NCI-H2029 treated with DMSO at 0.1 percent for 48 hours (cell line): Measurements from ENCODE around the gene IPO9.

ENCODE experiments used
- DNase-seq: peaks from one replicate; lab custom pipeline; 2025; lab: John Stamatoyannopoulos, UW

IPO9 gene

DNA sequence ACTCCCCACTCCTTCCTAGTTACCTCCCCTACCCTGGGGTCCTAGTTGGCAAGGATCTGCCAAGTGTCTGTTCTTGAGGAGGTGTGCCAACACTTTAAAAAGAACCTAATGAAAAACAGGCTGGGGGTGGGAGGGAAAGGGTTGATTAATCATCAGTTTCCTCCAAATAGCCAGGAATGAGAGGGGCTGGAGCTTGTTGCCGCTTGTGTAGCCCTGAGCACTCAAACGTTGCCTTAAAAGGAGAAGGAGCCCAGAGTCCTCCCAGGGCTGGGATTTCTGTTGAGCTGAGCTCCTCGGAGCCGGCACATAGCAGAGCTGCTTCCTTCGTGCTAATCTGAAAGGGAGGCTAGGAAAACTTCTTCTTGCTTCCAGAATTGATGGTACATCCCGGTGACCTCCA lies 75.6 kb downstream of the IPO9 start:
- no peak for DNase-seq

DNA sequence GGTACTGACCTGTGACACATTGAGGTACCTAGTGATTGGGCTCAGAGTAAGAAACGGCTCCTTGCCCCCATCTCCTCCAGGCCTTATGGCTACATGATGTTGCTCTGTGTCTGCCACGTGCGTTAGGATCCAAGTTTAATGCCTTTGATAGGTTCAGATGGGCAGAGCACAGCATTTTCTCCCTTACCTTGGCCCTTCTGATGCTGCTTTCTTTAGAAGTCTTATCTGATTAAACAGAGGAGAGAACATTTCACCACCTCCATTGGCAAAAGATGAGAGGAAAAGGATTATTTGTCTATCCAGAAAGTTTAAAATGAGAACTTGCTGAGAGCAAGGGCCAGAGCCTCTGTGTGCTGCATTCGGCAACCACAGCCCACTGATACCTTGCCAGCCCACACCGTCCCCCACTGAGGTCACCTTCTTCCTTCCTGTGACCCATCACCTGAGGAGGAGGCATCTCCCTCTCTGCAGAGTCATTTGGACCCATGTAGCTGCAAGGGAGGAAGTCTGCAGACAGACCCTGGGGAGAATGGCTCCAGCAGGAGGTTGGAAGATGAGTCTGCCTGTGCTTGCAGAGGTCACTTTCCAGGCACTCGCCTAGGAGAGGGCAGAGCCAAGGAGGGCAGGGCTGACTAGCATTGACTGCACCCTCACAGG lies 76.4 kb downstream of the IPO9 start:
- no peak for DNase-seq

DNA sequence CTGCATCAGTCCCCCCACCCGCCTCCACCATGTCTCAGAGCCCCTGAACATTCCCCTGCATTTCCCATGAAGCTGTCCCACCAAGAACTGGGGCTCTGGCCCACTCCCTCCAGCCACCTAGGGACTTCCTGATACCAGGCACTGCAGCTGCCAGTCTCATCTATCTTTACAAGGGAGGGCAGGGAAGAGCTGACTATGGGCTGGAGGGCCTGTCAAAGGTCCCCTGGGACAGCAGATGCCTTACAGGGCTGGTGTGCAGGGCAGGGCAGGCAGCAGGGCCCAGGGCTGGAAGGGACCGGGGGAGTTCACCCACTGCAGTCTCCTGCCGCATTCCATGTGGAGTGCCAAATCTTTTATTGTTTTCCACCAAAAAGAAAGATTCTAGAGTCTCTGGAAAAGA lies 77.4 kb downstream of the IPO9 start:
- no peak for DNase-seq

DNA sequence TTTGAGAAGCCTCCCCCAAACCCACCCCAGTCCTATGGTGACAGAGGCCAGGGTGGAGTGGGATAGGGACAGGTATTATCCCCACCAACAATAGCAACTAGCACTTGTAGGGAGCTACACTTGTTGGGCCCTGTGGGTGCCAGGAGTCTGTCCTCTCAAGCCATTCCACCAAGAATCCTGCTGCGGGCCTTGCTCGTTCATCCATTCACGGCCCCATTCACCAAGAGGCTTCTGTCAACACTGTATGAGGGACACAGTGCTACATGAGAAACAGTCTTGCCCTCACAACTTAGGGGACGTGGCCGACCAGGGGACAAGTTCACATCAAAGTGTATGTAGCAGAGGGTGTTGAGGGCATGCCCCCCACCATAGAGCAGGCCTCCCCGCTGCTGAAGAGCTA lies 78.7 kb downstream of the IPO9 start:
- DNase-seq: no peak

DNA sequence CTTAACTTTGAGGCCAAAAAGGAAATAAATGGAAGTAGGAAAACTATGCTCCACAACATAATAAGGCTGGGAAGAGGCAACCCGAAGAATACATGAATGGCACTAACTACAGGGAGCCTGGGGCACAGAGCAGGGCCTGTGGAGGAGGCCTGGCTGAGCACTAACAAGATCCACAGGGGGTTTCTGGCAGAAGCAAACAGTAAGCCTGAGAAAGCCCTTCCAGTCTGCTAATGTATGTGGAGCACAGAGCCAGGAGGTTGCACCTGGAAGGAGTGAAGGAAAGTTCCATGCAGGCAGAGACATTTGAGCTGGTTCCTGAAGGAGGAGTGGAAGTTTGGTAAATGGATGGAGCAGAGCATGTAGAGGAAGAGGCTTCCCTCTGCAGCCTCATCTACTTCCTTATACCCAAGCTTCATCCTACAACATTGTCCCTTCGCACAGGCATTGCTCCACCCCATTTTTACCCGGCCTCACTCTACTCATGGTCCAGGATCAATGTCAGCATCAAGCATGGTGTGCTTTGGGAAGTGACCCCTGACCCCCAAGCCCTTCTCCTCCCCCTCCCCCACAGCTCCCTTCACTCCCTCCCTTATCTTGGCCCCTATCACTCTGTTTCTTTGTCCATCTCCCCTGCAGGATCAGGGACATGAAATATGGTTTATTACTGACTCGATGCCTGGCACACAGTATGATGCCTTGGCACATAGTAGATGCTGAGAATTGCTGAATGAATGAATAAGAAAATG lies 83.0 kb downstream of the IPO9 start:
- DNase-seq: no peak

DNA sequence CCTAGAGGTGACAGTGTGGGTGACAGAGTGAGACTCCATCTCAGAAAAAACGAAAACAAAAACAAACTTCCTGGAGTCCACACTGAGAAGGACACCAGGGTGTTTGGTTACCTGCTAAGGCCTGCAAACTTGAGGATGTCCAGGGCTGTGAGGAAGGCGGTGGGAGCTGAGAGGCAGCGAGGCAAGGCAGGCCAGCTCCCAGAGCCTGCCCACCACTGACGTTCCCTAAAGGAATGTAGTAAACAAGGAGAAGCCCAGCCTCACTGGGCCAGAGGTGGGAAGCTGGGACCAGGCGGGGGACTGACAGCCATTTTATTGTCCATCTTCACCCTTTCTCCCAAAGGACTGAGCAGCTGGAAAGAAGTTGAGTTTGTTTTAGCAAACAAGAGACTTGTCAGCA lies 83.9 kb downstream of the IPO9 start:
- no peak for DNase-seq

DNA sequence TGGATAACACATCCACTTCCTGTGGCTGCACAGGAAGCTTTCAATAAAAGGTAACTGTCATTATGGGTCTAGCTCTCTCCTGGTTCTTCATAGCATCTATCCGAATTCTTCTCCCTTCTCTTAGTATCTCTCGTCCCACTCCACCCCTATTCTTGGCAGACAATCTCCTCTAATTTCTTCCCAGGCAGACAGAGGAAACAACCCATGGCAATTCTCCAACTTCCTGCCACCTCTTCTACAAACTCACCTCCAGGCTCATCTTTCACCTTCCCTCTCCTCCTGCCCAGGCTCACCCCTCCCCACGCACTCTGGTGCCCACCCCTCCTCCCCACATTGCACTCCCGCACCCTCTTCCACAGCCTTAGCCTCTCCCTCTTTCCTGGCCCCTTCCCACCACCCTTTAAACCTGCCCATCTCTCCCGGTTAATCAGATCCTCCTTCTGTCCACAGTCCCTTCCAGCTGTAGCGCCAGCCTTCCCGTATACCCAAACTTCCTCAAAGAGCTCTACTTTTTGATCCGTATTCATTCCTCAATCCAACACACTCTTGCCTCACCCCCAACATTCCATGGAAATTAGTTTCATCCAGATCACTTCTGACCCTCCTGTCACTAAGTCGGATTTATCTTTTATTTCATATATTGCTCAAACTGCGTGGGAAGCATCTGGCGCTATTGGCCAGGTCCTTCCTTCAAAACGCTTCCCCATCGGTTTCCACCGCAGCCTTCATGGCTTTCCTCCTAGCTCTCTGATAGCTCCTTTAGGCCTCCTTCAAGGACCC lies 85.7 kb downstream of the IPO9 start:
- no peak for DNase-seq

DNA sequence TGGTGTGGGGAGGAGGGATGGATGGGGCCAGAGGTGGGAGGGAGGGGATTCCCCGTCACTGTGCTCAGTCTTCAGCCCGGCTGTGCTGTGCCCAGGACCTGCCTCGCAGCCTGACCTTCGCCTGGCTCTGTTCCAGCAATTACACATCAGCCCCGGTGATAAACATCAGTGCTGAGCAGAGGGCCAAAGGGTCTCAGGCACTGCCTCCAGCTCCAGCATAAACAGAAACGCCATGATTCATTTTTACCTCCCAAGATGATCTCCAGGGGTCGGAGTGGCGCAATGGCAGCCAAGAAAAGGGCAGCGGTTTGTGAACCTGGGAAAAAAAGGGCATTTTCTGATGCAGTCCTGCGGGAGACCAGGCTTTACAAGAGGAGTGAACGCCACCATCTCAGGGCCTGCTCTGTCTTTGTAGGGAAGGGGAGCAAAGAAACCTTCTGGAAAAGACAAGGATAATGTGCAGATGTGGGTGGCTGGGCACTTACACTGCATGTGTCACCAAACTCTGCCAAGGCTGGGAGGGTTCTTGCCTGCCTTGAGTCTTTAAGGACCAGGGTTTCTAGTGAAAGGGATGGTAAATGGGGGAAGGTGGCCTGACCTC lies 87.8 kb downstream of the IPO9 start:
- DNase-seq: no peak

DNA sequence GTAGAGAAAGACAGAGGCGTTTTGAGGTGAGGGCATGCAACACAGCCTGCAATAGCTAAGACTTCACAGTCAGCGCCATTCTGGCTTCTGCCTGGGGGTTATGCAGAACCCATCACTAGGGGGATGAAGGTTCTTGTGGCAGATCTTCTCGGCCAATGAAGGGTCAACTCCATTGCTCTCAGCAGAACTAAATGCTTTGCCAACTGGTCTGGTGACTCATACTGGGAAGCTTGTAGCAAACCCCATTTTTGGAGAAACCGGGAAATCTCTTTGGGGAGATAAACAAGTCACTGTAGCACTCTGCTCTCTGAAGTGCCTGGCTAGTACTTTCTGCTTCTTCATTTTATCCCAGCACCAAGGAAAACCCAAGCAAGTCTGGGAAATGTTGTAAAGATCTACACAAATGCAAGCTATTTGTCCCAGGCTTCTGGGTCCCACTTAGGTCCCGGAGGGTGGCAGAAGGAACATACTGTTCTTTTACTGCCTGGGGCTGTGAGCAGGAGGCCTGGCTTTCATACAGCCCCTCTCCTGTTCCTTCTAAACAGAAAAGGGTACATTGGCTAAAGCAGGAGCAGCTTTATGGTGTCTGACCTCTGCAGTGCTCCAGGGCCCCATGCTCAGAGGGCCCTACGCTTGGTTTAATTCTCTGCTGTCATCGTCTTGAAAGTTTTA lies 88.5 kb downstream of the IPO9 start:
- no peak for DNase-seq

DNA sequence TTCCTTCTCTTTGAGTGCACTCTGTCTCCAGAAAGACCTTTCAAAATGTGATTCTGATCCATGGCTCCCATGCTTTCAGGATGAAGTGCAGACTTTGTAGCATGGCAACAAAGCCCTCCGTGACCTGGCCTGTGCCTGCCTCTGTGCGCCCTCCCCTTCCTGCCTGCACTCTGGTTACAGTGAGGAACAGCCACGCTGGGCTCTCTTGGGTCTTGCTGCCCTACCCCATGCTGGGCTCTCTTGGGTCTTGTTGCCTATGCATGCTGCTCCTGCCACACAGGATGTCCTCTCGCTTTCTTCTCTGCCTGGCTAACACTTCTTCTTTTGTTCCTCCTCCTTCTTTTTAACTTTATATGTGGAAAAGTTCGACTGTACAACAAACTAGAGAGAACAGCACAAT lies 89.4 kb downstream of the IPO9 start:
- DNase-seq: no peak

DNA sequence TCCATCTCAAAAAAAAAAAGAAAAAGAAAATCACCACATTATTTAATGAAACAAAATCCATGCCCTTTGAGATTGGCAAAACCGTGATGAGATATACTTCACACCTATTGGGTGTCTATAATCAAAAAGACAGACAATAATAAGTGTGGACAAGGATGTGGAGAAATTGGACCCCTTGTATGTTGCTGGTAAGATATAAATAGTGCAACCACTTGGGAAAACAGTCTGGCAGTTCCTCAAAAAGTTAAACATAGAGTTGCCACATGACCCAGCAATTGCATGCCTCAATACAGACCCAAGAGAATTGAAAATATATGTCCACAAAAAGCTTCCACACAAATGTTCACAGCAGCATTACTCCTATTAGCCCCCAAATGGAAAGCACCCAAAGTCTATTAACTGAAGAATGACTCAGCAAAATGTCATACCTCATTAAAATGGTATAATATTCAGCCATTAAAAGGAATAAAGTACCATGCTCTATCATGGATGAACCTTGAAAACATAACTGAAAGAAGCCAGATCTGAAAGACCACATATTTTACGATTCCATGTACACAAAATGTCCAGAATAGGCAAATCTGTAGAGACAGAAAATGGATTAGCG lies 93.1 kb downstream of the IPO9 start:
- DNase-seq: no peak

DNA sequence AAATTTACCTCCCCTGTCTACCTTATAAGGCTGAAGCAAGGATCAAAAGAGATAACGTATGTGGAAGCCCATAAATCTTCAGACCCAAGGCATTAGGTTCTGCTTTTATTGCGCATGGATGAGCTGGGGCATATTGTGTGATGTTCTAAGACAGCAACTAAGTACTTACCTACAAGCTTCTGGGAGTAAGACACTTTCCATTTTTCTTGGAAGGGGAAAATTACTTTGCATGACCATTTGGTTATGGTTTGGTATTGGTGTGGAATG lies 96.3 kb downstream of the IPO9 start:
- no peak for DNase-seq

DNA sequence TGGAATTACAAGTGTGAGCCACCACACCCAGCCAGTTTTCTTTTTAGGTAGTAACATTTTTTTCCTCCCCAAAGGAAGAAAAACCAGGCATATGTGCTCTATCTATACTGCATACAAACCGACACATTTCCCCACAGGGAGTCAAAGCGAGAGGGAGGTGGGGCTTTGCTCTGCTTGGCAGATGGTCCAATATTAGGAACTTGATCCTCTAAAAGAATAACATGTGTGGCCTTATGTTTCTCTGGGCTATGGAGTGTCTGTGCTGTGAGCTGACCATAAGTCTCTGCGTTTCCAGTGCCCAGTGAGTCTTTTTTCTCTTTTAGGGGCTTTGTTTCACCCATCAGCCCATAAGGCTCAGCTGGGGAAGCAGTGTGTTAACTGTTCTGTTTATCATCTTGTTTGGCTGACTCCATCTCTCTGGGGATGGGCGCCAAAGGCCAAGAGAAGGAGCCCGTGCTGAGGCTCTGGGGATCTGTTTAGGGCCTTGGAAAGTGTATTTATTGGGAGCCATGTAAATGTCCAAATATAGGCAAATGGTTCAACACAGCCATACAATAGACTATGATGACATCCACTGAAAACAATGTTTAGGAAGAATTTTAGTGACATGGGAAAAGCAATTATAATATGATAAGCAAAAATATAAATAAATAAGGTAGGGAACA lies 97.2 kb downstream of the IPO9 start:
- DNase-seq: no peak

DNA sequence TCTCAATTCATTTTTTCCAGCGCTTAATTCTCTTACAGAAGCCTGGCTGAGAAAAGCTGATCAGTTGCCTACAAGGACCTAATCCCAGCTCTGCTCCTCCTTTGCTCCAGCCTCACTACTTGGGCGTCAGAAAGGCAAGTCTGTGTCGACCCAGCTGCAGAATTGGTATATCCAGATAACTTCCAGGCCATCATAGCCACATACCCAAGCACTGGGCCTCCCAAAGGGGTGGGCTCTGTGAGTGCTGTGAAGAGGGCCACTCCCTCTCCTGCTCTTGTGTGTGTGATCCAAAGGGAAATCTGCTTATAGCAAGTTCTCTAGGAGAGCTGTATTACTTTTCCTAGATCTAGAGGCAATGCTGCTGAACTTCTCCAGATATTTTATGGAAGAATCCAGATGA lies 99.3 kb downstream of the IPO9 start:
- no peak for DNase-seq

DNA sequence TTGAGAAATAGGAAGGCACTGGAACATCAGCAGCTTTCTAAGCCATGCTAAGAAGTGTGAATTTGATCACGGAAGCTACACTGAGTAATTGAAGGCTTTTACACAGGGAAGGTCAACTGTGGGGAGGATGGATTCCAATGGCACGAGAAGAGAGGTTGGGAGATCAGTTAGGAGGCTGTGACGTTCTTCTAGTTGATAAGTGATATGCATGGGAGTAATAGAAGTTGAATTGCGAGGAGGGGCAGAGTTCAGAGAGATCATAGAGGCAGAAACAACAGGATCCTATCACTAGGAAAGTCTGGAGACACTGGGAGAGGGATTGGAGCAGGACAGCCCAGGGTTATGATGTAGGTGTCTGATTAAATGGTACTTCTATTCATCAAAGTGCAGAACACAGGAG lies 101.2 kb downstream of the IPO9 start:
- no peak for DNase-seq

DNA sequence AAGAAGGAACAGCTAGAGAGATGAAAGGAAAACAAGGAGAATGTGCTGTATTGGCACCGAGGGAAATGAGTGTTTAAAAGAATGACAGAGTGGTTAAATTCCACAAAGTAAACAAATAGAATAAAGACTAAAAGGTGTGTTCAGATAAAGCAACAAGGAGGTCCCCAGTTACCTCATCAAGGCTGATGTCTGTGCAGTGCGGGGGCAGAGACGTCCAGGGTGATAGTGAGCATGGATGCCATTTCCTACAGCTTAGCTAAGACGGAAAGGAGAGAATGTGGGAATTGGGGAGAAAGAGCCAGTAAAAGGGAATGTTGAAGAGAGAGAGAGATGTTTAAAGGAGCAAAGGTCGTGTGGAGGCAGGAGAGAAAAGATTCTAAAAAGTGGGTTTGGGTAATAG lies 101.8 kb downstream of the IPO9 start:
- no peak for DNase-seq
